PC-3 (cell line): ENCODE measurements around the gene FLAD1. TPM values are rescaled to one million over a fixed set of nuclear protein-coding genes. Genes with fewer than 3 reads are reported as not detected.

ENCODE experiments used
- ATAC-seq: fragments of 200-7000 bp; cut with Tn5 transposase; 2 replicates; pipeline ENCODE4 v1.9.1; 2020; ENCODE audit warnings: mild to moderate bottlenecking, moderate library complexity
- BruUV-seq: library from RNA; stranded (reverse); fragments of 400-500 nt; replicated peaks from 2 replicates; lab custom pipeline; 2021; lab: Mats Ljungman, UMichigan
- CTCF ChIA-PET: fragments of 300-600 bp; sonication (Branson Sonifier 250); formaldehyde crosslinking; loops from one replicate; lab custom pipeline; 2022; ENCODE audit warnings: antibody characterized with exemption; lab: Charles Lee
- POLR2A ChIA-PET: fragments of 300-600 bp; sonication (Branson Sonifier 250); formaldehyde crosslinking; loops from one replicate; lab custom pipeline; 2022; ENCODE audit warnings: antibody characterized with exemption; ENCODE audit not compliant: unreplicated experiment; lab: Charles Lee
- DNase-seq: peaks from one replicate; pipeline ENCODE4 v3.0.0-alpha.2; 2015
- H2AFZ ChIP-seq: fragments of 300-600 bp; sonication (generic); 2 replicates; pipeline ENCODE4 v1.6.0; 2016; ENCODE audit warnings: antibody characterized with exemption, low read length
- H3F3A ChIP-seq: fragments of 300-600 bp; sonication (generic); one replicate; pipeline ENCODE4 v1.6.0; 2017; ENCODE audit warnings: antibody characterized with exemption, low read length, control low read depth, mild to moderate bottlenecking; ENCODE audit not compliant: unreplicated experiment
- H3K27ac ChIP-seq: fragments of 300-600 bp; sonication (generic); 2 replicates; pipeline ENCODE4 v1.5.1; 2016; ENCODE audit warnings: mild to moderate bottlenecking, low read length
- H3K27me3 ChIP-seq: fragments of 300-600 bp; sonication (generic); 2 replicates; pipeline ENCODE4 v1.6.1; 2016; ENCODE audit warnings: low read length, mixed read lengths
- H3K36me3 ChIP-seq: fragments of 300-600 bp; sonication (generic); 2 replicates; pipeline ENCODE4 v1.6.1; 2016; ENCODE audit warnings: low read depth, mixed run types, low read length, mixed read lengths
- H3K4me1 ChIP-seq: fragments of 300-600 bp; sonication (generic); 2 replicates; pipeline ENCODE4 v1.5.1; 2016; ENCODE audit warnings: low read length; ENCODE audit not compliant: insufficient read depth
- H3K4me2 ChIP-seq: fragments of 300-600 bp; sonication (generic); 2 replicates; pipeline ENCODE4 v1.6.0; 2016; ENCODE audit warnings: low read length
- H3K4me3 ChIP-seq: fragments of 300-600 bp; sonication (generic); 2 replicates; pipeline ENCODE4 v1.5.1; 2016; ENCODE audit warnings: mild to moderate bottlenecking, low read length, mixed read lengths
- H3K79me2 ChIP-seq: fragments of 300-600 bp; sonication (generic); 2 replicates; pipeline ENCODE4 v1.6.1; 2017; ENCODE audit warnings: low read length, mixed read lengths
- H3K9ac ChIP-seq: fragments of 300-600 bp; sonication (generic); 2 replicates; pipeline ENCODE4 v1.6.0; 2016; ENCODE audit warnings: mild to moderate bottlenecking, low read length
- H3K9me2 ChIP-seq: fragments of 300-600 bp; sonication (generic); replicated peaks from 2 replicates; pipeline ENCODE4 v1.6.1; 2016; ENCODE audit warnings: mixed run types, low read length, mixed read lengths
- H3K9me3 ChIP-seq: fragments of 300-600 bp; sonication (generic); 2 replicates; pipeline ENCODE4 v1.6.1; 2016; ENCODE audit warnings: low read length, mixed read lengths
- H4K20me1 ChIP-seq: fragments of 300-600 bp; sonication (generic); 2 replicates; pipeline ENCODE4 v1.6.1; 2016; ENCODE audit warnings: low read length, mixed read lengths
- CTCF ChIP-seq: fragments of 300-600 bp; sonication (generic); conservative IDR thresholded peaks from 2 replicates; pipeline ENCODE4 v1.5.1; 2017; ENCODE audit warnings: antibody characterized with exemption, low read depth, mild to moderate bottlenecking, low read length
- EZH2 ChIP-seq: fragments of 300-600 bp; sonication (generic); IDR thresholded peaks from one replicate; pipeline ENCODE4 v1.6.1; 2017; ENCODE audit warnings: antibody characterized with exemption, mild to moderate bottlenecking, low read length; ENCODE audit not compliant: unreplicated experiment
- EZH2phosphoT487 ChIP-seq: fragments of 300-600 bp; sonication (generic); IDR thresholded peaks from 2 replicates; pipeline ENCODE4 v1.6.1; 2018; ENCODE audit warnings: mild to moderate bottlenecking, antibody characterized with exemption, low read length, borderline replicate concordance
- intact Hi-C: fragments of 100-400 bp; cut with micrococcal nuclease; formaldehyde crosslinking; loops from 2 replicates; pipeline ENCODE4 v1.9.0; 2023
- total RNA-seq: library from RNA; depleted of rRNA; stranded (reverse); fragments of >200 nt; gene quantifications from 2 replicates; pipeline ENCODE4 v1.2.3, GENCODE V29; 2014

Gene FLAD1
- total RNA-seq, 1 experiment from 2014 or later = 84.0 TPM

DNA sequence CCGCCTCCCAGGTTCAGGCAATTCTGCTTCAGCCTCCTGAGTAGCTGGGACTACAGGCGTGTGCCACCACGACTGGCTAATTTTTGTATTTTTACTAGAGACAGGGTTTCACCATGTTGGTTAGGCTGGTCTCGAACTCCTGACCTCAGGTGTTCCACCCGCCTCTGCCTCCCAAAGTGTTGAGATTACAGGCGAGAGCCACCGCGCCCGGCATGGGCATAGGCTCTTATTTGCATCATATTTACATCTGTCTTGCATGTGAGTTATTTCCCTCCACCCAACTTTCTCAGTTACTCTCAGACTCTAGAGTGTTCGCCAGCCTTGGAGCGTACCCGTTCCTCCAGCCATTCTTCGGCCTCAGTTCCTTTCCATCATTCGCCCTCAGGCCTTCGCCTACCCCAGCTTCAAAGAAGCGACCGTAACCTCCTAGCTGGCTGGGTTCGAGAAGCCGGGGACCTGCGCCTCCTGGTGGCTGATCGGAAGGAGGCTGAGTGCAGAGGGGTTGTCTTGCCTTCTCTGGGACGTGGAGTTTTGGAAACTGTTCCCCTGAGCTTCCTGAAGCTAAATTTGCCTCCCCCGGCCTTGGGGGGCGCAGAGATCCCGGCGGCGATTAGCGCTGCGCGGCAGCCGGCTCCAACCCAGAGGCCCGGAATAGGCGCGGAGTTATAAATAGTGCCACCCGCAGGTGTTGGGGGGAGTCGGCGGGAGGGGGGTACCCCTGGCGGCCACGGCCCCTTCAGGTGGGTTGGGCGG, 15.8 kb downstream of the FLAD1 start:
- H3K4me2 ChIP-seq = peak overlapping the region; percentile 75
- H3K9me2 ChIP-seq = no peaks in the 10 kb centered on the region
- TF ChIP-seq CTCF = peak; percentile 99
- no peak for TF ChIP-seq EZH2phosphoT487
- TF ChIP-seq EZH2 = no peak
- no TSS peak for BruUV-seq
- intact Hi-C loops = no loop called here
- ATAC-seq (no peak), DNase-seq (peak; percentile 77)
- no peak overlapping the region for H3K9ac ChIP-seq
- ChIA-PET POLR2A (no interaction called here), CTCF (interaction anchor here (0.6 to 1.5 kb wide), 7 partner anchors 15 to 86 kb away, joined by 3 to 8 read pairs (median 4); partner anchors contain the start of genes FLAD1 and PBXIP1)
- H3K27me3 ChIP-seq = no peaks in the 10 kb centered on the region
- H3K27ac ChIP-seq = no peak overlapping the region
- H3K36me3 ChIP-seq = no peaks in the 10 kb centered on the region
- H3K4me1 ChIP-seq = peaks cover 21% of the 10 kb centered on the region
- no peaks in the 10 kb centered on the region for H4K20me1 ChIP-seq
- H3K79me2 ChIP-seq = peaks cover 14% of the 10 kb centered on the region
- H3F3A ChIP-seq = no peaks in the 10 kb centered on the region
- H3K9me3 ChIP-seq = no peaks in the 10 kb centered on the region
- H2AFZ ChIP-seq = peak overlapping the region; percentile 78
- peak overlapping the region; percentile 58 for H3K4me3 ChIP-seq

DNA sequence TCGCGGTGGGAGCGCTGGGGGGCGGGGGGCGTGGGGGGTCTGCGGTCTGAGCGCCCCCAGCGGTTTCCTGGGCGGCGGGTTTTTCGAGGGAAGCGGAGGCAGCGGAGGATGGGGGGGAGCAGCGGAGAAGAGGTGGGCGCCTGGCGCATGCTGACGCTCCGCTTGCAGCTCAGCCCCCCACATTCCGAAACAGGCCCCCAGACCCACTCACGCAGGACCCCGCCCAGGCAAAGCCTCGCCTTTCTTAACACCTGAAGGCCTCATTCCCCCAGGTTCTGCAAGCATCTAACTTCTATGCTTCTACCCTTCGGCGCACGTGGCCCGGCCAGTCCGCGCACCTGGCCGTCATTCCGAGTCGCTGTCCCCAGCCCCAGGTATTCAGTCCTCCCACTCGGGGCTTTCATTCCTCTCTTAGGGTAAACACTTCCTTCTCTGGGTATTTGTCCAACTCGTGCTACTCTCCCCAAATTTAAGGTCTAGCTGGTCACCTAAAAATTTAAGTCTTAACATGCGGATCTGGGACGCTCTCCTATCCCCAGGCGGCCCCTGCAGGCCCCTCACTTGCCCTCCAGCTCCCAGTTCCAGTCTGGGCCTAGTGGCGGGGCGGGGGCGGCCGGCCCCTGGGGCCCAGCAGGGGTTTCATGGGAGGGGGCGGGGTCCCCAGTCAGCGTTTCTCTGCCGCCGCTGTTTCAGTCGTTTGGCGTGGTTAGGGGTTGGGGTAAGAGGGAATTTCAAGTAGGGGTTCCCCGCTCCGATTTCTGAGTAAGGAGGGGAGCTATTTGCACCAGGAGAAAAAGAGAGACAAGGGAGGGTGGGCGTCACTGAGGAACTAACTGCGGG, 16.6 kb downstream of the FLAD1 start:
- DNase-seq (peak; percentile 38), ATAC-seq (no peak)
- no peak for TF ChIP-seq CTCF
- CTCF ChIA-PET = interaction anchor here (0.8 to 1.5 kb wide), 5 partner anchors 16 to 86 kb away, joined by 3 to 8 read pairs (median 4); partner anchors contain the start of genes FLAD1 and SHC1
- Histone ChIP-seq H3F3A (peaks cover 4% of the 10 kb centered on the region), H3K27ac (peak overlapping the region; percentile 77), H3K9me3 (no peaks in the 10 kb centered on the region), H3K4me1 (peaks cover 29% of the 10 kb centered on the region), H4K20me1 (no peaks in the 10 kb centered on the region), H2AFZ (peak overlapping the region; percentile 78), H3K9me2 (no peaks in the 10 kb centered on the region), H3K36me3 (no peaks in the 10 kb centered on the region), H3K9ac (peak overlapping the region; percentile 54), H3K4me2 (peak overlapping the region; percentile 75), H3K79me2 (peaks cover 22% of the 10 kb centered on the region), H3K27me3 (no peaks in the 10 kb centered on the region), H3K4me3 (peak overlapping the region; percentile 58)
- intact Hi-C loops = loop anchor here (2.0 kb wide), 1 partner anchor 39 kb away; the partner anchor contains the start of gene PYGO2
- POLR2A ChIA-PET = interaction anchor here (0.6 kb wide), 1 partner anchor 63 kb away, joined by 9 read pairs; no protein-coding TSS in a partner anchor
- BruUV-seq = no TSS peak
